ENCODE data around the gene C3. TPM values are rescaled to one million over a fixed set of nuclear protein-coding genes. Genes with fewer than 3 reads are reported as not detected.
"Not testable (repeated sequence)": the region's sequence is repeated elsewhere in the genome, so short reads cannot be mapped to it uniquely, and the experiment has no call there.

C3 gene
- total RNA-seq, 1 donor from 2014 or later: 8.2 TPM

- no peak overlapping the region for H3K27ac Mint-ChIP-seq
- H3K36me3 Mint-ChIP-seq: no peaks in the 10 kb centered on the region
- H3K27me3 Mint-ChIP-seq: peaks cover 2% of the 10 kb centered on the region
- TF ChIP-seq CTCF (conservative IDR thresholded peaks at IDR 0.05): no peak
- no peaks in the 10 kb centered on the region for H3K4me1 Mint-ChIP-seq (ENCODE audit: unreplicated experiment)
- H3K4me3 Mint-ChIP-seq: no peak overlapping the region
- no peaks in the 10 kb centered on the region for H3K9me3 Mint-ChIP-seq
- no peak for DNase-seq (ENCODE audit: extremely low spot score, unreplicated experiment)
These were observed 75.7 kb downstream of the C3 start for GRCh38 chr19:6644796-6645195.

GRCh38 chr19:6640333-6640732, 80.1 kb downstream of the C3 start:
- H3K27me3 Mint-ChIP-seq; H3K4me1 Mint-ChIP-seq (ENCODE audit: unreplicated experiment); H3K9me3 Mint-ChIP-seq; H3K36me3 Mint-ChIP-seq; DNase-seq (ENCODE audit: extremely low spot score, unreplicated experiment); H3K4me3 Mint-ChIP-seq; H3K27ac Mint-ChIP-seq: not testable (repeated sequence)

GRCh38 chr19:6639439-6639838, 81.0 kb downstream of the C3 start:
- no peaks in the 10 kb centered on the region for H3K36me3 Mint-ChIP-seq
- no peak for DNase-seq (ENCODE audit: extremely low spot score, unreplicated experiment)
- no peaks in the 10 kb centered on the region for H3K27me3 Mint-ChIP-seq
- no peak for TF ChIP-seq CTCF (conservative IDR thresholded peaks at IDR 0.05)
- H3K27ac Mint-ChIP-seq: no peak overlapping the region
- H3K4me1 Mint-ChIP-seq (ENCODE audit: unreplicated experiment): no peaks in the 10 kb centered on the region
- no peak overlapping the region for H3K4me3 Mint-ChIP-seq
- H3K9me3 Mint-ChIP-seq: peaks cover under 1% of the 10 kb centered on the region

- H3K4me1 Mint-ChIP-seq (ENCODE audit: unreplicated experiment); H3K4me3 Mint-ChIP-seq; H3K9me3 Mint-ChIP-seq; H3K36me3 Mint-ChIP-seq; DNase-seq (ENCODE audit: extremely low spot score, unreplicated experiment); H3K27ac Mint-ChIP-seq; H3K27me3 Mint-ChIP-seq: not testable (repeated sequence)
- peak; percentile 43 for TF ChIP-seq CTCF (conservative IDR thresholded peaks at IDR 0.05)
These were observed 87.0 kb downstream of the C3 start for GRCh38 chr19:6633456-6633813.

- DNase-seq (ENCODE audit: extremely low spot score, unreplicated experiment); H3K36me3 Mint-ChIP-seq; H3K4me3 Mint-ChIP-seq; H3K27me3 Mint-ChIP-seq; H3K27ac Mint-ChIP-seq; H3K9me3 Mint-ChIP-seq; H3K4me1 Mint-ChIP-seq (ENCODE audit: unreplicated experiment): not testable (repeated sequence)
- peak; percentile 78 for TF ChIP-seq CTCF (conservative IDR thresholded peaks at IDR 0.05)
These were observed 87.5 kb downstream of the C3 start for GRCh38 chr19:6632747-6633455.

GRCh38 chr19:6632002-6632621, 88.3 kb downstream of the C3 start:
- Mint-ChIP-seq H3K27me3 (no peaks in the 10 kb centered on the region), H3K9me3 (peaks cover 4% of the 10 kb centered on the region)

More at GRCh38 chr19:6632002-6632621, 88.3 kb downstream of the C3 start:
- DNase-seq (ENCODE audit: extremely low spot score, unreplicated experiment): no peak
- Mint-ChIP-seq H3K36me3 (no peaks in the 10 kb centered on the region), H3K27ac (no peak overlapping the region), H3K4me3 (no peak overlapping the region), H3K4me1 (ENCODE audit: unreplicated experiment) (no peaks in the 10 kb centered on the region)
- TF ChIP-seq CTCF (conservative IDR thresholded peaks at IDR 0.05): peak; percentile 91

Data from type B pancreatic cell (in vitro differentiated cells).